Activated CD4-positive, alpha-beta T cell treated with anti-CD3 and anti-CD28 coated beads, Interleukin-10, Interleukin-2, amounts not matched to agents 100 ng/mL and 50 ng/mL, durations not matched to agents 16 hours and 8 hours (primary cell): ENCODE results near the gene SQSTM1.

Experiments
- DNase-seq: peaks from one replicate; pipeline ENCODE4 v3.0.0-alpha.2; 2020

SQSTM1 gene

DNA sequence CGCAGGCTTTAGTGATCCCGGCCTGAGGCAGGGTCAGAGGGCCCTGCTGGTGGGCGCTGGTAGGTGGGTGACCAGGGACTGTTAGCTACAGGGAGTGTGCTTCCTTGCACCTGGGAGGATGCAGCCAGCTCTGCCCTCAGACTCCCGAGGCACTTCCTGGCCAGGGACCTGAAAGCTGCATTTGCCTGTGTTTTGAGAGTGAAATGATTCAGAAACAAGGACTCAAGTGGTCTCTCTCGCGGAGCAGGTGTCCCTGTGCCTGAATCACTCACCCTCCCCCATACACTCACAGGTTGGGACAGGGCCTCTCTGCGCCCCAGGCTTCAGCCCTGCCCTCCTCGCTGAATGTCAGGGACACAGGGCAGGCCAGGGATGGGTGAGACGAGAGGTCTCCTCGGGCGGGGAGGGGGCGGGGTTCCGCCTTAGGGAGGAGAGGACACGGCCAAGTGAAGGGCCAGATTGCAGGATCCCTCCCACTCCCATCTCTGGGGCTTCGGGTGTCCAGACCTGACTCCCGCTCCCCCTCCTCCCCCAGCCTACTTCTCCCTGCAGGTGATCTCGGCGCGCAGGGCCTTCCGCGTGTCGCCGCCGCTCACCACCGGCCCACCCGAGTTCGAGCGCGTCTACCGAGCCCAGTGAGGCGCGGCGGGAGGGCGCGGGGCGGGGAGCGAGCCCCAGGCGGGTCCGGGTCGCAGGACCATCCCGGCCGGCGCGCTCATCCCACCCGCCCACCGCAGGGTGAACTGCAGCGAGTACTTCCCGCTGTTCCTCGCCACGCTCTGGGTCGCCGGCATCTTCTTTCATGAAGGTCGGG lies 25.4 kb upstream of the SQSTM1 start:
- no peak for DNase-seq

GRCh38 chr5:179795863-179796833 lies 24.6 kb upstream of the SQSTM1 start:
- peak; percentile 75 for DNase-seq

- DNase-seq = no peak
Observed at GRCh38 chr5:179796877-179797608, 23.7 kb upstream of the SQSTM1 start.

DNA sequence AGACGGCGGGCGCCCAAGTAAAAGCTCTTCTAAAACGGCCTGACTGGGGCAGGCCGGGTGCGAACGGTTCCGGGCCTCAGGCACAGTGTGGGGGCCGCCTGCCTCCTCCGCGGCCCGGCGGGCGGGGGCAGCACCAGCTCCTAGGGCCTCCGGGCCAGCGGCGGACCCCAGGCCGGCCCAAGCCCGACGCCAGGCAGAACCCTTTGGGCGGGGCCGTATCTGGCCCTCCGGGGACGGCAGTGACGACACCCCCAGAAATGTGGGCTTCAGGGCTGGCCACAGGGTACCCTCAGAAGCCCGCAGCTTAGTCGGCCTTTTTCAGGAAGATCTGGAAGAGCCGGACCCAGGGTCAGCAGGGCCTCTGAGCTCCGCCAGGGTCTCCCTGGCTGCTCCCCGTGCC lies 23.0 kb upstream of the SQSTM1 start:
- DNase-seq = no peak

DNA sequence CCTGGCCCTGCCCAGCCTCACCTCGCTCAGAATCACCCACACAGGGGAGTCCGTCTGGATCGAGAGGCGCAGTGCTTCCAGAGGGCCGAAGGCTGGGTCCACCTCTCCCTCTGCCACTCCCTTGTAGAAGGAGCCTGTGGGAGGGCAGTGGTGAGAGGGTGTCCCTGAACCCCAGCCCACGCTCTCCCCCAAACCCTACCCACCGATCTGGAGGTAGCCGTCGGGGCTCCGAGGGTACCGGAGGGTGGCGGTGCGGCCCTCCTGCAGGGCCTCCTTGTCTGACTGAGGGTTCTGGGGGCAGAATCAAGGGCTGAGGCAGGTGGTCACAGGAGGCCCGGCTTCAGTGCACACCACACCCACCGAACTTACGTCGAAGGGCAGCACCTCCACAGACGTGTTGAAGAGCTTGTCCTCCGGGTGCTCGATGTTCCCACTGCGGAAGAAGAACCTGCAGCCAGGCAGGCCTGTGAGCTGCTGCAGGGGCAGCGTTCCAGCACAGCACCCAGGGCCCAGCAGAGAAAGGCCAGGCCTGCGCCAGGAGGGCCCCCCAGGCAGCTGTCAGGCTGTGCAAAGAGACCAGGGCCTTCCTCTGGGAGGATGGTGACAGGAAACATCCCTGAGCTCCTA lies 22.4 kb upstream of the SQSTM1 start:
- no peak for DNase-seq

- no peak for DNase-seq
Observed at GRCh38 chr5:179798771-179799643, 21.7 kb upstream of the SQSTM1 start.

DNA sequence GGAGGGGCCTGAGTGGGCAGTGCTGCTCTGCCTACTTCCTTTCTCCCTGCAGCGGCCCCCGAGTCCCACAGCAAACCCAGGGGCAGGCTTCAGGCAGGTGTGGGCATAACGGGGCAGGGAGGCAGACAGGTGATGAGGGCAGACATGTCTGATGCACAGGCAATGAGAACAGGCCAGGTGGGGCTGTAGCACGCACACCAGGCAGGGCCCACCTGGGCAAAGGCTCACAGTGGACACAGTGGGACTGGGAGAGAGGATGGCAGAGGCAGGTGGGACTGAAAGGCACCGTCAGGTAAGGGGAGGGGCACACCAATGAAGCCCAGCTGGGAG lies 21.1 kb upstream of the SQSTM1 start:
- DNase-seq = no peak

DNA sequence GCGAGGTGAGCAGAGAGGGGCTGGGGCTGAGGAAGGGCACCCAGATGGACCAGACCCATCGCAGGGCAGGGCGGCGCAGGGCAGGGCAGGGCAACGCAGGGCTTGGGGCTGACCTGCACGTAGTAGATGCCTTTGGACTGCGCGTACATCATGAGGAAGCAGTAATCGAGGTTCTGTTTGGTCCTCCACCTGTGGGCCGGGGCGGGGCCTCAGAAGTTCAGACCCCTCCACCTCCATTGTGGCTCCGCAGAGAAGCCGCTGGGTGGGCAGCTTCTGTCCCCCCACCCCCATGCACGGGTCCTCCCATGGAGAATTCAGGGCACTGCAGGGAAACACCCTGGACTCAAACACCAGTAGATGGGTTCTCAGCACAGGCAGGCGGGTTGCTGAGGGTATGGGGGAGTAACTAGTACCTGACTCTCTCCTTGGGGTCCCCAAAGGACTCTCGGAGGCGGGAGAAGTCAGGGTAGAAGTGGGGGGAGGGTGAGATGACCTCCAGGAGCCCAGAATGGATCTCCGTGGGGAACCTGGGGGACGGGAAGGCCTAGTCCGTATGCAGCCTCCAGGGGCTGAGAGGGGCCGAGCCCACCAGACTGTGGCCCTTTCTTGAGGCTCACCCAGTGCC lies 20.5 kb upstream of the SQSTM1 start:
- DNase-seq = no peak

- no peak for DNase-seq
Observed at GRCh38 chr5:179800696-179801201, 20.0 kb upstream of the SQSTM1 start.

GRCh38 chr5:179801304-179802206 lies 19.1 kb upstream of the SQSTM1 start:
- peak; percentile 88 for DNase-seq

- no peak for DNase-seq
Observed at GRCh38 chr5:179802207-179802883, 18.4 kb upstream of the SQSTM1 start.

DNA sequence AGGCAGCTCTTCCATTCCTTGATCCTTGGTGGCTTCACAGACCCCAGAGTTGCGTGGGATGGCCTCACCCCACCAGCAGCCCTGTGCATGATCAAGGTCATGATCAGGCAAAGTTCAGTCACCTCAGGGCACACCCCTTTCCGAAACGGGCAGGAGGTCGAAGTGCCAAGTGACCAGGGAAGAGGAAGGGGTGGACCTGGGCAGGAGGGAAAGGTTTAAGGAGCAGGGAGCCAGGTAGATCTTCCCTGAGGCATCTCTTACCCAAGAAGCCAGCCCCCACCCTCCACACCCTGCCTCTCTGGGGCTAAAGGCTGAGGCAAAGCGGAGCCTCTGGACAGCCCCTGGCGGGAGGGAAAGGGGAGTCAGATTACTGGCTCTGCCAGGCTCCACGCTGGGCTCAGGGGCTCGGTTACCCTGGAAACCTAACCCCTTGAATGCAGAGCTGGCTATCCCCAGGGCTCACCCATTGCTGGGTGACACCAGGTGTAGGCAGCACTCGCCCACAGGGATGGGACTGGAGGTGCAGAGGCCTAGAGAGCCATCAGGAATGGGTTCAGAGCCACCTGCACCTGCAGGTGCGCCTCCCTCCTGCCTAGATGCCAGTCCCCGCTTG lies 17.6 kb upstream of the SQSTM1 start:
- DNase-seq = no peak

DNA sequence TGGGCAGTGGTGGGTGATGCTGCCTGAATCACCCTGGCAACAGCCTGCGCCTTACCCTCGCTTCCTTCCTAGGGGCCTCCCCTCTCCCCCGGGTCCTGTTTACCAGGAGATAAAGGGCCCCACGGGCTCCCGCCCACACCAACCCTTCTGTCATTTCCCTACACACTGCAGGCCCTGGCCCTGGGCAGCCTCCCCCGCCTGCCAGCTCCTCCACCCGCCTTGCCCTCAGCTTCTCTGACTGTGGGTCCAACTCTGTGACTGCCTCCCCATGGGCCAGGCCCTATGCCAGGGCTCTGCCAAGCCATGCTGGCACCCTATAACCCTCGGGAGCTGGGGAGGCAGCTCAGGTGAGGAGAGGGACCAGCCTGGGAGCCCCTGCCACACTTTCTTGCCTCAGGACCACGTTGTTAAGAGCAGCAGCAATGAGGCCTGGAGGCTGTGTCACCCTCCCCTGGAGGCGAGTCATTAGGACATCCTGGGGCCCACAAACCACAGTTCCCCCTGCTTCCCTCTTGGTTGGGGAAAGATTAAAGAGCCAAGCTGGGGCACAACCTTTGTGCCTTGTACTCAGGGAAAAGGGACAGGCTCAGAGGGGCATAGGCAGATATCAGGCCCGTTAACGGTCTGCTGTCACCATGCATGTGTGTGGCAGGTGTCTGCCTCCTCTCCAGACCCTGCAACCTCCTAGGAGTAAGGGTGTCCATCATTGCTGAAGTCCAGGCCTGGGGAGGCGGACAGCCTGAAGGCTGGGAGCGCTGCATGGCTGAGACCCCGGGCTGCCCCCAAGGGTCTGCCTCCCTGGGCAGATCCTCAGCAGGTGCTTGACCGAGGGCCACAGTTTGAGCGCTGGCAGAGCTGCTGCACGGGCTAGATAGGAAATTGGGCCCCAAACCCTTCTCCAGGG lies 16.8 kb upstream of the SQSTM1 start:
- DNase-seq = peak; percentile 64

DNA sequence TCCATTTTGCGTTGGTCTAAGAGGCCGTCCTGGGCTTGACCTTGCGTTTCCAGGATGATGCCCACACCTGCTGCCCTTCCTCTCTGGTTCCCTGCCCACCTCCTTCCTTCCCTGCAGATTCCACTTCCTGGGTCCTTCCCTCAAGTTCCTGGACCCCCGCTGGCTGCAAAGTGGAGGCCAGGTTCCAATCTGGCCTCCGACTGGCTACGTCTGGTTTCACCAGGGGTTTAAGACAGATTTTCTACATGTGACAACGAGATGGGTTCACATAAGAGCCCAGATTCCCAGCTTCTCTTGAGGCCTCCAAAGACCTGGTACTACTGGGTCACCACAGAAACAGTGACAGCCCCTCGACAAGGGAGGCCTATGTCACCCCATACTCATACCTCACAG lies 16.2 kb upstream of the SQSTM1 start:
- DNase-seq = no peak

- DNase-seq = no peak
Observed at GRCh38 chr5:179805070-179805528, 15.6 kb upstream of the SQSTM1 start.

- DNase-seq = peak; percentile 60
Observed at GRCh38 chr5:179805529-179806249, 15.0 kb upstream of the SQSTM1 start.
